ENCODE measurements around the gene STRA8.

STRA8 gene

DNA sequence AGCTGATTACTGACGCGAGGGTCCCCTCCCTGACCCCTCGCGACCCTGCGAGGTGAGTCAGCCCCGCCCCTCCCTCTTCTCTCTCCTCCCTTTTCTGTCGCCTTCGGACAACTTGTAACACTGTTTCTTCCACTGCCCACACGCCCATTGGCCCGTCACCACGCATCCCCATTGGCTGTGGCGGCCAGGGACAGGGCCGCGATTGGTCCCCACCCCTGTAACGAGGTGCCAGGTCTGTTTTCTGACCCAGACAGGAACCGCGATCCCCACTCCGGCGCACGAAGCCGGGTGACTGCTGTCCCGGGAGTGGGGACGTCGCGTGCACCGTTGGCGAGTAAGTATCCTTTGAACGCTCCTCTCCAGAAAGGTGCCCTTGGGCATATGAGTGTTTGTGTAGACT lies at the start of gene STRA8:
Gene STRA8 (plus strand): TSS at position 269 of the 400 bp plus-strand sequence. CDS start 6,687 bp downstream, outside the sequence.
- no peak for DNase-seq

GRCh38 chr7:135184254-135184841 lies 49.3 kb upstream of the STRA8 start:
- DNase-seq: no peak

- no peak for DNase-seq
These were observed 48.0 kb upstream of the STRA8 start for GRCh38 chr7:135185471-135186260.

- no peak for DNase-seq
These were observed 47.4 kb upstream of the STRA8 start for GRCh38 chr7:135186261-135186540.

DNA sequence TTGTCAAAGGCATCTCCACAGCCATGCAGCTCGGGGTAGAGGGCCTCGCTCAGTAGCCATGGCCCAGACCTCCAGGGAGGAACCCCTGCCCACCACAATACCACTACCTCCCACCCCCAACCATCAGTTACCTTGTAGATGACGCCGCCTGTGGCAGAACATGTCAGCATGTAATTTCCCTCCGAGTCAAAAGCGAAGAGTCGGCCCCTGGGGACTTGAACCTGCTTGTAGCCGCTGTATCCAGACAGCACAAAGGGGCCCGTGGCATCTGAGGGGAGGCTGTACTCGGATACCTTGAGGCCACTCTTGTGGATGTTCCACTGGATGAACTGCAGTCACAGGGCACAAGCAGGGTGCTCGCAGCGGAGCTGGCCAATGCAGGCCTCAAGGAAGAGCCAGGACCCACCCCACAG lies 46.8 kb upstream of the STRA8 start:
- DNase-seq: no peak

DNA sequence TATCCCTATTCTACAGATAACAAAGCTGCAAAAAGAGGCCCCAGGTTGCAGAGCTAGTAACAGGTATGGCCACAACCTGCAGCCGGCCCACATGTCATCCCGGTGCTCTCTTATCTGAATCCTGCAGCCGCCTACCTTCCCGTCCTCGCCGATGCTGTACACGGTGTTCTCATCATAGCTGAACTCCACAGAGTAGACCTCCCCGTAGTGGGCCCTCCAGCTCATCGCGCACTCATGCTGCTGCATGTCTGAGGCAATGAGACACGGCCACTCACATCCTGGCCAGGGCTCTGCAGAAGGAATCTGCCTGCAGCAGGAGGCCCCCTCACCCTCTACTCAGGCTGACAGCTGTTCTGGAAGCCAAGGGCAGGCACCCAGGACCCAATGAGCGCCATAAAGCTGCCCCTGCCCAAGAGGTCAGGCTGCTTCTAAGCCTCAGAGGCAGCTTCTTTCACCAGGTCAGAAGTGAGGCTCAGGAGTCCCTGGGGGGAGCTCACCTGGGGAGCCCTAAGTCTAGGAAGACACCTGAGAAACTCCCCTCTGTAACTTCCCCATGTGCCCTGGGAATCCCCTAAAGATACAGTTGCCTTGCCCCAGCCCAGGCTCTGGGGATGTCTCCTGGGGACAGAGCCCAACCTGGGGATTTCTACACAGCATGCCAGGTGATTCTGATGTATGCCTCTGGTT lies 45.2 kb upstream of the STRA8 start:
- DNase-seq: no peak

- DNase-seq: no peak
These were observed 44.4 kb upstream of the STRA8 start for GRCh38 chr7:135189221-135189662.

DNA sequence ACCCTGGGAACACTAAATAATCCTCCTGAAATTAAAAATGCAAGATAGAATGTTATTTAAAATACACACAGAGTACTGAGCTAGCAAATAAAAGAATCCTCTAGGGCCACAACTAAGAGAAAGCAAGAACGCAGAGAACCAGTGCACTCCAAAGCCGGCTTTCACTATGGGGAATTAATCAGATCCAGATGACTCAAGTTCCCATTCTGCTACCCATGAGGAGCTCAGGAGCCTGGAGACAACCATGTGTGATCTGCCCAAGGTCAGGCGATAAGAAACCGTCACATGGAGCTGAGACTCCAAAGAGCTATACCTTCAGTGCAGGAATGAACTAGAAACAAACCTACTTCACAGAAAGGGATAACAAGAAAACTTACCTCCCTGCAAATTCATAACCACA lies 43.7 kb upstream of the STRA8 start:
- DNase-seq: peak; percentile 75

DNA sequence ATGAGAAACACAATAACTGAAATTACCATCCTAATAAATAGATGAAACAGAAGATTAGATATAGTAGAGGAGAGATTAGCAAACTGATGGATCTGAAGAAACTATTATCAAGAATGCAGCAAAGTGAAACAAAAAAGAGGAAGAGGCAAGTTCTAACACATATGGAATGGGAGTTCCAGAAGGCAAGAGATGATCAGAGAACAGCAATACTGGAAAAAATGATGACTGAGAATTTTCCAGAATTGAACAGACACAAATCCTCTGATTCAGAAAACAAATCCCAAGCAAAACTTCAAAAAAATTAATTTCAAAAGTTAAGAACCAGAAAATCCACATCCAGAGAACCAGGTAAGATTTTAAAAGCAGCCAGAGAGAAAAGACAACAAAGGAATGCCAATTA lies 42.9 kb upstream of the STRA8 start:
- DNase-seq: no peak

GRCh38 chr7:135192914-135193536 lies 40.6 kb upstream of the STRA8 start:
- DNase-seq: no peak

DNA sequence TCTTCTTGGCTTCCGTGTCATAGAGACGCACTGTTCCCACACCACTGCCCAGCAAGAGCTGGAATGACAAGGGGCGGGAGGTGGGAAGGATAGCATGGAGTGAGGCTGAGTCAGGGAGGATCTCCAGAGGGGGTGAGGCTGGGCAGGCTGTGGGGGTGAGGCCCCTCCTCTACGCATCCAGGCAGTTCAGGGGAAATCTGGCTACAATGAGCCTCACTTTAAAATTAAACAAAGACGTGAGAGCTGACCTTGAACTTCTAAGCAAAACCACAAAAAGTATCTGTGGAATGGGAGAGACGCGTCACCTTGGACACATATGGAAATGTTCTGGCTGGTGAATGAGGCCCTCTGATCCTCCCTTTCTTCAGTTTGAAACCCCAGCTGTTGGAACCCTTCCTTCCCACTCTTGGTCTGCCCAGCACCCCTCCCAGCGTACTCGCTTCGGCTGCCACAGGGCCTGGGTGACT lies 40.0 kb upstream of the STRA8 start:
- peak; percentile 96 for DNase-seq

- DNase-seq: peak; percentile 24
These were observed 39.0 kb upstream of the STRA8 start for GRCh38 chr7:135194494-135195095.

- no peak for DNase-seq
These were observed 38.5 kb upstream of the STRA8 start for GRCh38 chr7:135195156-135195555.

GRCh38 chr7:135195968-135196629 lies 37.5 kb upstream of the STRA8 start:
- DNase-seq: no peak

- no peak for DNase-seq
These were observed 36.3 kb upstream of the STRA8 start for GRCh38 chr7:135197343-135197742.

DNA sequence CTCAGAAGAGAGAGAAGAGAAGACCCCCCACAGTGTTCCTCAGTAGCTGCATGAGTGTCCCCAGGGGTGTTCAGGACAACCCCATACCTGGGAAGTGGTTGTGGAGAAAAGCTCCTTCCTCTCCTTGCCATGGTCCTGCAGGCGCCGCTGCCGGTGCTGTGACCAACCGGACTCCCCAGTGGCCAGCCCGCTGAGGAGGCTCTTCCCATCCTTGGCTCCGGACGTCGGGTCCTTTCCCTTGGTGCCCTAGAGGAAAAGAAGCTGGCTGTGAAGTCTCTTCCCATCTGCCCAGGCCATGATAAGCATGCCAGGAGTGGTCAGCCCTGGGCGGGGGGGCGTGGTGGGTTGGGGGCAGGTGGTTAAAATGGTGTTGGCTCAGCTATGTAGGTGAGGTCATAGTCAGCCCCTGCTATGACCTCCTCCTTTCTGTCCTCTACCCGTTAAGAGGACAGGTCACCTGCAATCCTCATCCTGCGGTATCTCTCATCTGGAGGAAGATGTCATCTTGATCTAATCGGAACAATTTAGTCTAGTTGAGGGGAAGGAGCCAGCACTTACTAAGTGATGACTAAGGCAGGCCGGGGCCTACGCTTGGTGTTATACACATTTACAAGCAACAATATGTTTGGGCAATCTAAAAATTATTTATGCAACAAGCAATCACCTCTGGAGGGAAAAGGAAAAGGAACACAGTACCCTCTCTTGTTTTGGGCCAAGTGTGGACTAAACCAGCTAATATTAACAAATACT lies 35.6 kb upstream of the STRA8 start:
- DNase-seq: no peak

- DNase-seq: no peak
These were observed 34.2 kb upstream of the STRA8 start for GRCh38 chr7:135199439-135199838.

- DNase-seq: no peak
These were observed 32.8 kb upstream of the STRA8 start for GRCh38 chr7:135200821-135201331.

DNA sequence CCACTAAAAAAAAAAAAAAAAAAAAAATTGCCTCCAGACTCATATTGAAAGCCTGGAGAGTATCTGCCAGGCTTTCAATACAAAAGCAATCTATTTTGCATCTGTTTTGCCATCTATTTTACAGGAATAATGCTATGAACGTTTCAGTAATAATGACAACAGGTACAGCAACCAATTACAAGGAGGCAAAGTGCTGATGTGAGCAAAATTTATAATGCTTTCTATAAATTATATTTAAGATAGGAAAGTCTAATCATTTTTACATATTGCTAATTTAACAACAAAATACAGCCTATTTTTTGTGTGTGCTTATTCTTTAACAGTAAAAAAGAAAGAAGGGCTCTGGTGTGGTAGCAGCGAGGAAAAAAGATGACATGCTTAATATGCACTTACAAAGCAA lies 32.3 kb upstream of the STRA8 start:
- DNase-seq: no peak

GRCh38 chr7:135204341-135204749 lies 29.3 kb upstream of the STRA8 start:
- no peak for DNase-seq

DNA sequence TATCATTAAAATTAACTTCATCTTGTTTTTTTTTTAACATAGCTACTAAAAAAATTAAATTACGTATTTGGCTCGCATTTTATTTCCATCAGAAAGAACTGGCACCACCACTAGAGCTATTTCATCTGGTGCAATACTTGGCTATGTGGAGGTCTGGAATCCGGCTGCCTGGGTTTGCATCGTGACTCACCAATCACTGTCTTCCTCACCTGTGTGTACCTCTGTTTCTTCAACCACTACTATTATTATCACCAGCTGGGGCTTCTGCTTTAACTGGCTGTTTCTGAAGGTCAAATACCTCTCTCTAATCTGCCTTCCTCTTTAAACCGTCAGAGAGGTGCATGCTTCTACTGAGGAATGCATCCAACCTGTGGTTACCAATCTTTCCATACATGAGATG lies 28.8 kb upstream of the STRA8 start:
- no peak for DNase-seq

DNA sequence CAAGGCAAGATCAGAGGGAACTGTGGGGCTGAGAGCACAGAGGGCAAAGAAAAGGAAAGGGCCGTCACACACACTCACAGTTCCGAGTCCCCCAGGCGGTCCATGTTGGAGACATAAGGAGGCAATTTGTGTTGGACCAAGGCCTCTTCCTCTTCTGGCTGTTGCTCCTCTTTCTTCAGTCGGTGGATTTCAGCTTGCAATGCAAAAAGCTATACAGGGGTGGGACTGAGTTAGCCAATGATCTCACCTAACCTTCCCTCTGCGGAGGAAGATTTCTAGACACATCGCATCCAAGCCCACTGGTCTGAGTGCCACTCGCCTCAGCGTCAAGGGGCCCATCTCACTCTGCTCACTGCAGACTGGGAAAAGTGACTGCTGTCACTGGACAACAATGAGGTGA lies 27.8 kb upstream of the STRA8 start:
- DNase-seq: no peak

Measured in fibroblast of skin of right quadriceps (primary cell).